GM19023 (cell line): ENCODE data around the gene BBLN.
"Not testable (repeated sequence)": the region's sequence is repeated elsewhere in the genome, so short reads cannot be mapped to it uniquely, and the experiment has no call there.

Source experiments
- ATAC-seq: cut with Tn5 transposase; IDR thresholded peaks from one replicate; pipeline ENCODE4 v1.9.1; 2021; ENCODE audit warnings: mild to moderate bottlenecking, moderate library complexity; ENCODE audit not compliant: unreplicated experiment

Gene BBLN

DNA sequence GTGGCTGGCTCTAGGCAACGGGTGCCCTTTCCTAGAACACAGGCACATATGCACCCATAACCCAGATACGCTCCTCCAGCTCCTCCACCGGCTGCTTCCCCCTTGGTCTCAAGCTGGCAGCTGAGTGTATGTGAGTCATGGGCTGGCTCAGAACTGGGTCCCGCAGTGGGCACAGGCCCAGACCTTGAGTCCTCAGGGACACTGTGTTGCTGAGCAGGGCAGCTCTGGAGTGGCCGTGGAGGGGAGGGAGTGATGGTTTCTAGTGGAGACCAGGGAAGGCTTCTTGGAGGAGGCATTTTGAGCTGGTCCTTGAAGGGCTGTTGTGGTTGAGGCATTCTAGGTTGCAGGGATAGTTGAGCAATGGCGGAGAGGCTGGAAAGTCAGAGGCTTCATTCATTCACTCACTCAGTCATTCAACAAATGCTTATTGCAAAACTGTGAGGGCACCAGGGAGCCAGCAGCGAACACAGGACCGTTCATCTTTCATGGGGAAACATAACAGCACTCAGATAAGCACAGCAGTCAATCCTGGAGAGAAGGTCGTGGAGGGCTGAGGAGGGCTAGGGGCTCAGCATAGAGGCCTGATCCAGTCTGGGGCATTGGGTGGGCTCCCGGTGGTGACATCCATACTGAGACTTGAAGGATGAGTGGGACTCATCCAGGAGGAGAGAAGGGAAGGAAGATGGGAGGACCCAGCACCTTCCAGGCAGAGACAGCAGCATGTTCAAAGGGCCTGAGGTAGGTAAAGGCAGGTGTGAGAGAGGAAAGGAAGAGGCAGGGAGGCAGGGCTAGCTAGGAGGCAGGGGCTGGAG lies 2.4 kb downstream of the BBLN start:
- no peak for ATAC-seq

DNA sequence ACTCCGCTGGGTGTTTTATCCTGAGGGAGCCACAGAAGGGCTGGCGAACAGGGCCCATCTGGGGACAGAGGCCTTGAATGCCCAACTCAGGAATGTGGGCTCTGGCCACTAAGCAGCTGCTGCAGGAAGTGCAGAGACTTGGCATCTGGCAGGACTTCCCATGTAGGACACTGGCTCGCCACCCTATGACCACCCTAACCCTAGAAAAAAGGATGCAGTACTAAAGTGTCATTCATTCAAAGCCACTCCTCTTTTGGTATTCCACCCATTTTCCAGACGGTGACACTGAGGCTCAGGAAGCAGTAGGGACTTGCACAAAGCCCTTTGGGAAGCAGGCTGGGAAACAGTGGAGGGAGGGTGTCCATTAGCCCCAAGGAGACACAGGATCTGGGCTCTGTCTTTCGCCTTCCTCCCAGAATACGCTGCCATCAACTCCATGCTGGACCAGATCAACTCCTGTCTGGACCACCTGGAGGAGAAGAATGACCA lies 3.0 kb downstream of the BBLN start:
- ATAC-seq: no peak

DNA sequence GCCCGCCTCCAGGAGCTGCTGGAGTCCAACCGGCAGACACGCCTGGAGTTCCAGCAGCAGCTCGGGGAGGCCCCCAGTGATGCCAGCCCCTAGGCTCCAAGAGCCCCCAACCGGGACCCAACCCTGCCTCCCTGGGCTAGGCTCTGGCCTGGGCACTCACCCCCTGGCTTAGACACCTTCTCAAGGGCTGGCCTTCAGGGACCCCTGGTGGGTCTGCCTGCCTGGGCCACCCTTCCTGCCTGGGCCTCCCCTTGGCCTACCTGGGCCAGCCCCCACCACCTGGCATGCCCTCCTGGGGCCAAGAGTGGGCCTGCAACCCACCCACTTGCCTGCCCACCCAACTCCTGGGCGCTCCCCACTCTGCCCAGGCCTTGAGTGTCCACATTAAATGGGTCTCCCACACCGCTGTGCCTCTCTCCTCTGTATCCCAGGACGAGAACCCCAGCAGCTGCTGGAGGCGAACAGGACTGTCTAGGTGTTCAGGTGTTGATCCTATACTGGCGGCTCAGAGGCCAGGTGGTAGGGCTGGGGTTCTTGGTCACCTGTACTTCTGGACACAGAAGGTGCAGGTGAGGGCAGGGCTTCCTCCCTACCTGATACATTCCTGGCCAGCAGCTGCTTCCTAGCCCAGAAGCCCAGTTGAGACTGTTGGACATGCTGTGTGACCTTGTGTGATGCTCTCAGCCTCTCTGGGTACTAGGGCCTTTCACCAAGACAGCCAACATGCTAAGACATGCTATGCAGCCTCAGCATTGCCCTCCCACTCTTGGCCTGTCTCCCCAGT lies 3.6 kb downstream of the BBLN start:
- ATAC-seq: no peak

DNA sequence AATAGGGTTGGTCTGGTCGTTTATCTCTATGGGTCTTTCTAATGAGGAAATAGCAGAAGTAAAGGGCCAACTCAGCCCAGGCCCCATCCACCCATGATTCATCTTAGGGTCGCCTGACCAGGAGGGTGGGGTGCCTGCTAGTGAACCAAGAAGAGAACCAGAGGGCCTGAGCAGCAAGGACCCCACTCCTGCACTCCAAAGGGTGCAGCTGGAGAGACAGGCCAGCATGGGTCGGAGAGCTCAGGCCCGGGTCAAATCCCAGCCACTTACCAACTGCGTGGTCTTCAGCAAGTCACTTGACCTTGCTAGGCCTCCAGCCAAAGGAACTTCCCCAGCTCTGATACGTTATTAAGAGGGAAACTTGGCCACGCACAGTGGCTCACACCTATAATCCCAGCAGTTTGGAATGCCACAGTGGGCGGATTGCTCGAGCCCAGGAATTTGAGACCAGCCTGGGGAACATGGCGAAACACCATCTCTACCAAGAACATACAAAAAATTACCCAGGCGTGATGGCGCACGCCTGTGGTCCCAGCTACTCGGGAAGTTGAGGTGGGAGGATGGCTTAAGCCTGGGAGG lies 4.3 kb downstream of the BBLN start:
- no peak for ATAC-seq

DNA sequence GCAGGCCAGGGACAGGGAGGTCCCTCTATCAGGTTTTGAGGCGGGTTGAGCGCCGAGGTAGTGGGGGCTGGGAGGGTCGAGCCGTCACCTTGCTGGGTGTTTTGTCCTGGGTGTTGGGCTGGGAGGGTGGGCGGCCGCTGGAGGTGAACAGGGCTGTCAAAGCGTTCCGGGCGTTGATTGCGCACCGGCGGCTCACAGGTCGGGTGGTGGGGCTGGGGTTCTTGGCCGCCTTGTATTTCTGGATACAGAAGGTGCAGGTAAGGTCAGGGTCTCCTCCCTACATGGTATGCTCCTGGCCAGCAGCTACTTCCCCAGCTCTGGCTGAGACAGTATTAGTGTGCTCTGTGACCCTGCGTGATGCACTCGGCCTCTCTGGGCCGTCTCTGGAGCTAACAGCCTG lies 6.1 kb downstream of the BBLN start:
- no peak for ATAC-seq

DNA sequence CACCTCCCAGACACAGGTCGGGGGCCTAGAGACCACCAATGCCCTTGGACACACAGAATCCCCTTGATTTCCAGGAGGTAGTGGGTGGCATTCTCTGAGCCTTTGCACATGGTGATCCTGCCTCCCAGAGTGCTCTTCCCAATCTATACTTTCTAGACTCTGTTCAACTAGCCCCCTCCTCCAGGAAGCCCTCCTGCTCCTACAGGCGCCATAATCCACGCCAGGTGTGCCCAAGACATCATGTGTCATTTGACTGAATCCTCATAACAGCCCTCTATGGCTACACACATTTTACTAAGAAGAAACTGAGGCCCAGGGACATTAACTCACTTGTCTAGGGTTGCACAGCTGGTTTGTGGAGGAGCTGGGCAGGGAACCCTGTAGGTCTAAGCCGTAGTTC lies 7.1 kb downstream of the BBLN start:
- ATAC-seq: no peak

DNA sequence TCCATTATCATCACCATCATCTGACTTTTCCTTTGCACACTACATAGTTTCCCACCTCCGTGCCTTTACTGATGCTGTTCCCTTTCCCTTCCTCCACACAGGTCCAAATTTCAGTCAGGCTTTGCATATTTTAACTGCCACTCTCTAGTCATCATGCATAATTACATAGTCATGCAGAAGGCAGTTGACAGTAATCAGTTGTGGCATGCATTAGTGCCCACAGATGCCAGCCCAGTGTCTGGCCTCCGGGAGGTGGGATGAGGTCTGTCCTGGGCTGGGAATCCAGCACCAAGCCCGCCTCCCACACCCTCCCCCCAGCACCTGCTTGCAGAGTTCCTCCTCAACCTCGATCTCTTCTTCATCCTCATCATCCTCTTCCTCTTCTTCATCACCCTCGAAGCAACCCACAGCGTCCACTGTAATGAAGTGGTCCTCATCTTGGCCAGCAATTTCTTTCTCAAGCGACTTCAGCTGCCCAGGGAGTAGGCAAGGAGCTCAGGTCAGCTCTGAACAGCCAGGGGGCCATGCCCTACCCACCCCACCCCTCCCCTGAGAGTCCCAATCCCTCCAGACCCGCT lies 8.8 kb downstream of the BBLN start:
- ATAC-seq: no peak

DNA sequence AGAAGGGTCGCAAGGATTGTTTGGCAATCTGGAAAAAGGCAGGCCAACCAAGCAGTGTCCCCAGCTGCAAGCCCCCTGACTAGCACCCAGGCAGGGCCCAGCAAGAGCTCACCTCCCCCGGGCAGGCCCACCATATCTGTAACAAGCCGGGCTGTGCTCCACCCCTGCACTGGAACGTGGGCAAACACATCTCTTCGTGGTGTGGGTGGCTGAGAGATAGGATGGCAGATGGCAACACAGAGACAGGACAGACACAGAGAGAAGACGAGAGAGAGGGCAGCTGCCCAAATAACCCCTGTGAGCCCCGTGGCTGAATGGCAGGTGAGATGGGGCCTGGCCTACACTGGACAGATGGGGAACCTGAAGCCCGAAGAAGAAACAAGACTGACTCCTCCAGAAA lies 9.4 kb downstream of the BBLN start:
- no peak for ATAC-seq

DNA sequence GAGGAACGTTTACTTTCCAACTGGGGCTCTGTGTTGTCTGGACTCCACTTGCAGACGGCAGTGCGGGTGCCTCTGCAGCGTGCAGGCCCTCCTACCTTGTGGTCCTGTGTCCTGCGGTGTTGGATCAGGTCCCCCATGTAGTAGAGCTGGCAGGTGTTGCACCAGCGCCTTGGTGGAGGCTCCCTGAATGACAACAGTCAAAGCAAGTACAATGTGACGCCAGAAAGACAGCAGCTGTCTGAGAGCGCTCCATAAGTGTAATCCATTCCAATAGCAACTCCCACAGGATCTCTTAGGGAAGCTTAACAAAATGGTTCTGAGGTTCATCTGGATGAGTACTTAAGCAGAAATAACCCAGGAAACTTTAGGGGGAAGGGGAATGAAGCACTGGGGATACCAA lies 9.9 kb downstream of the BBLN start:
- ATAC-seq: no peak

DNA sequence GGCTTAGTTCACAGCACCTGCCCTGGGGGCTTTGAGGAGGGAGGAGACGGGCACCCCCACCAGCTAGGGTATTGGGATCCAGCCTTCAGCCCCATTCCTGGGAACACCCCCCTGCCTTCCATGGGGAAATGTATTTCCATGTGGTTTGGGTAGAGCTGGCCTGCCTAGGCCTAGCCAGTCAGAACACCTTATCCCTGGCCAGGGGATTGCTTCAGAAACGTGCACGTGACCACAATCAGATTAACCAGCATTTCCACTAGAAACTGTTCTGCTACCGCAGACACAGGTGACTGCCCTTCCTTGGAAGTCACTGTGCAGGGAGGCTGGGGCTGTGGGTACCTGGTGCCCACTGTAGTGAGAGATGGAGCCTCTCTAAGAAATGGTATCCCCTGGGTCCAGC lies 14.0 kb downstream of the BBLN start:
- ATAC-seq: no peak

DNA sequence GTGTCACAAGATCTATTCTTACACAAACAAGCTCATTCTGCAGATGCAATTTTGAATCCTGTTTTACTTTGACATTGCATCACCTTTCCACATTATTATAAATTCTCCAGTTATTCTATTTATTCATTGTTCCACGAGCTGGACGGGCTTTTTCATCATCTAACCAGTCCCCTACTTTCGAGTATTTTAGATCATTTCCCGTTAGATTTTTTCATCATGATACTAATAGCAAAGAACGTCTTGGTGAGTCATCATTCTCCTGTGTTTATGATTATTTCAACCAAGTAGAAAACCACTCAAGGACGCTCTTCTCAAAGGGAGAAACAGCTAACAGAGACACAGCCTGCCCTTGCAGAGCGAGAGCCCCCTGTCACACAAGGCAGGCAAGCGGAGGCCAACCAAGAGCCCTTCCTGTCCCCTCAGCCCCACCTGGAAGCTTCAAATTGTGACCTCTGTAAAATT lies 15.1 kb downstream of the BBLN start:
- no peak for ATAC-seq

DNA sequence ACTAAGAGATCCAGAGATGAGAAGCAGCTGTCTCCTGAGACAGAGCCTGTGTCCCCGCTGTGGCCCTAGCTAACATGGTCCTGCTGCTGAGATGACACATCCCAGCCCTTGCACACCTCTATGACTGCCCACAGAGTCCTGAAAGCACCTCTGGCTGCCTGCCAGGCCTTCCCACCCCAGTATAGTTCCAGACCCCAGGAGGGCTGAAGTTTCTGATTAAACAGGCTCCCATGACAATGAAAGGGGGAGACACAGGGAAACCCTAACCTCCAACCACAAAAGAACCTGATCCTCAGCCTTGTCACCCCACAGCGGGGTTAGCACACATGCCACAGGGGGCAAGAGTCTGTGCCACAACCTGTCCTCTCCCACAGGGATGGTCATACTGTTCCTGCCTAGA lies 15.7 kb downstream of the BBLN start:
- no peak for ATAC-seq

DNA sequence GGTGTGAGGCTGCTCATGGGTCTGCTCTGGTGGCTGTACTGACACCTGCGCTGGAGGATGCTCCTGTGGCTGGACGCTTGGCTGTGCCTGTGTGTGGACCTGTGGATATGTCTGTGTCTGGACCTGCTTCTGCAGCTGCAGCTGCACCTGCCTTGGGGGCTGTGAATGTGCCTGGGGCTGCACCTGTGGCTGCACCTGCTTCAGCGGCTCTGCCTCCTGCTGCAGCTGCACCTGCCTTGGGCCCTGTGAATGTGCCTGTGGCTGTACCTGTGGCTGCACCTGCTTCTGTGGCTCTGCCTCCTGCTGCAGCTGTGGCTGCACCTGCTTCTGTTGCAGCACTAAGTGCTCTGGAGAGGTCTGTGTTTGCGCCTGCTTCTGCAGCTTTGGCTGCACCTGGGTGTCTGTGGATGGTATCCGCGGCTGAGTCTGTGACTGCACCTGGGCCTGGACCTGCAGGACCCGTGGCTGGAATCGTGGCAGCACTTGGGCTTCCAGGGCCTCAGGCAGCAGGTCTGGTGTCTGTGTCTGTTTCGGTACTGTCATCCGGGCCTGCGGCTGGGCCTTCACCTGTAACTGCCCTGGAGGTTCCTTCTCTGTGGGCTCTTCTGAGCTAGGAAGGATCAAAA lies 18.9 kb downstream of the BBLN start:
- no peak for ATAC-seq

DNA sequence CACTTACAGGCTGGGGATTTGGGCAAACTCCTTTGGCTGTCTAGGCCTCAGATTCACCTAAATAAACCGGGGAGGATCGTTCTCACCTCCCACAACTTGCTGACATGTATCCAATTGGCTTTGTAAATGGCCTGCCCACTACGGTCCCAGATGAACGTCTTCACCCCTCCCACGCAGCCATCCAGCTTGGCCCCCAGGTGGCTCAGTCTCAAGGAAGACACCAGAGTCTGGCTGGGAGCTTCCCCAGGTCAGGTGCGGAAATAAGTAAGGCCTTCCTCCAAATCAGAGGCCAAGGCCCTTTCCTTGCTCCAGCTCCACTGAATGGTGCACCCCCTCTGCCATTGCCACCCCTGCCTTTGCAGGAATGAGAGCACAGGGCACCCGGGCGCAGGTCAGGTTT lies 19.9 kb downstream of the BBLN start:
- no peak for ATAC-seq

DNA sequence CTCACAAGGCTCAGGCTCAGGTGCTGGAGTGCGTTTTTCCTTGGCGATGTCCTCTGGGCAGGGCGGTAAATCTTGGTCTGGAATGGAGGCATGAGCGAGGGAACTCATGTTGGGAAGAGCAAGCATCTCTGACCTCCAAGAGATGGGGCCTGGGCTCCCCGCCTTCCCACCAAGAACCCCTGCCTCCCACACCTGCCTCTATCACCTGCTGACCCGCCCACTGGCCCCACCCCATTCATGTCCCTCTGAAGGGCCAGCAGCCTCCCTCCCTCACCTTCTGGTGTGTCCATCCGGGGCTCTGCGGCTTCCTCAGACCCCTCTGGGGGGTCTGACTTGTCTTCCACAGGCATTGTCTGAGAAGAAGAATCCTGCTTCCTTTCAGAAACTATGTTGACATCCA lies 20.4 kb downstream of the BBLN start:
- ATAC-seq: no peak

DNA sequence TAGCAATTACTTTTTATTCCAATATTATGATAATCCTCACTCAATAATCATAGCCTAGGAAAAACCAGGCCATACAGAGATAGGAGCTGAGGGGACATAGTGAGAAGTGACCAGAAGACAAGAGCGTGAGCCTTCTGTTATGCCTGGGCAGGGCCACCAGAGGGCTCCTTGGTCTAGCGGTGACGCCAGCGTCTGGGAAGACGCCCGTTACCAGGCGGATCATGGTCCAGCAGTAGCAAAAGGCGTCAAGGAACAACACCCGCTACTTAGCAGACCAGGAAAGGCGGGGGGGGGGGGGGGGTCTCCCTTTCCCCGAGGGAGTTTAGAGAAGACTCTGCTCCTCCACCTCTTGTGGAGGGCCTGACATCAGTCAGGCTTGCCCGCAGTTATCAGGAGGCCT lies 21.4 kb downstream of the BBLN start:
- not testable (repeated sequence) for ATAC-seq

DNA sequence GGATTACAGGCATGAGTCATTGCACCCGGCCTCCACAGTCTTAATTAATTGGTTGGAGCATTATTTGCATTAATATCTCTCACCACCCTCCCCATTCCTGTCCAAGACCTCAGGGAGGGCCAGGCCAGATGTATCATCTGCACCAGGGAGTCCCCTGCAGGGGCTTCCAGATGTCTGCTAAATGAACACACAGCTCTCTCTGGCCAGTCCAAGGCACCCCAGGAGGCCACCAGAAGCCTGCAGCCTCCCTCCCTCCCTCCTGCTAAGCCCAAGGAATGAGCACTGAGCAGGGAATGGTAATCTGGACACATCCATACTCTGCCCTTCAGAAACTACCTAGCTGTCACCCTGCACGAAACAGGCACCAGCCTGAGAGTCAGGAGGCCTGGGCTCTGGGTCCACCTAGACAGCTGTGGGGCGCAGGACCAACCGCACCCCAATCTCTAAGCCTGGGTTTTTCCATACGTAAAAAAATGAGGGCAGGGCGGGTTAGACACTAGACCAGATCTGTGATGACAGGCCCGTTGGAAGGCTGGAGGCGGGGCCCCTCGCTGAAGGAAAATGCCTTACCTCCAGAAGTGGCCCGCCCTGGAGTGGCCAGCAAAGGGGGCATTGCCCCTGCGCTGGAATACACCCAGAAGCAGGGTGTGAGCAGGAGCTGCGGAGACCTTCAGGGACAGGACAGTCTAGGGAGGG lies 23.0 kb downstream of the BBLN start:
- no peak for ATAC-seq

DNA sequence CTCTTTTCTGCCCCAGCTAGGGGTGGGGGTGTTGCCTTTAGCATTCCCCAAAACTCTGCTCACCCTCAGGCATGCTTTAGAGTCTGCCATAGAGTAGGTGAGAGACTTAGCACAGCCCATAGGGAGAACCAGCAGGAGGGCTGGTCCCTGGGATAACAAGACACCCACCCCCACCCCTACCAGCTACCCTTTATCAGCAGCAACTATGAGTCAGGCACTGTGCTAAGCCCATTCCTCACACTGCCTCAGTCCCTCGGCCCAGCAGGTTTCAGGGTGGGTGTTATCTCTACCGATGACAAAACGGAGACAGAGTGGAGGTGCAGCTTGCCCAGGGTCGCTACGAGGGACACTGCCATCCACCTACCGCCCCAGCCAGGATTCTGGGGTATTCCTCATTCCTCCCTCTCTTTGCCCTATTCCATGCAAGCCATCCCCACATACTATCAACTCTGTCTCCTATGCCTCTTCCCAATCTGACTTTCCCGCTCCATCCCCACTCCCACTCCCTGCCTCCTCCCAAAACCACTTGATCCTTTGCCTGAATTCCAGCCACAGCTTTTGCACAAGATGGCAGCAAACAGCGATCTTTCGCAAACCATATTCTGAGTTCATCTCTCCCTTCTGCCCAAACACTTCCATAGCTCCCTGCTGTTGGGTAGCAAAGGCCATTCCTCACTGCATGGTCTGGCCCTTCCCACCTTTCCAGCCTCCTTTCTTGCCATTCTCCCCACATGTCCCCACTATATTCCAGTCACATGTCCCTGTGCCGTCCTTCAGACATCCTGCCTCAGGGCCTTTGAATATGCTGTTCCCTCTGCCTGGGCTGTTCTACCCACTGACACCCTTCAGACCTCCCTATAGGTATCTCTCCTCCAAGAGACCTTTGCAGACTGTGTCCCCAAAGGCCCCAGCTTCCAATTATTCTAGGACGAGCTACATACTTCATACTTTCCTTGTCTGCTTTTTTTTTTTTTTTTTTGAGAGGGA lies 26.2 kb downstream of the BBLN start:
- no peak for ATAC-seq

DNA sequence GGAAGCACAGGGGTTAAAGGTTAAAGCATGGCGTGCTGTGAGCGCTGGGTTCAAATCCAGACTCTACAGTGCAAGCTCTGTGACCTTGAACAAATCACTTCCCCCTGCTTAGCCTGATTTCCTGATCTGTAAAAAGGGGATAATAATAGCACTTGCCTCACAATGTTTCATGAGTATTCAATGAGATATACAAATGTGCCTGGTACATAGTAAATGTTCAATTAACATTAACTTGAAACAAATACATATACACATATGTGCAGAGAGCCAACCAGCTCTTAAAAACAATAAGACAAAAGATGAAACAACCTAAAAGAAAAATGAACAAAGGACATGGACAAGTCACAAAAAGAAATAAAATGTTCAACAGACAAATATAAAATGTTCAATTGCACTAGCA lies 27.3 kb downstream of the BBLN start:
- no peak for ATAC-seq
